Vagina (tissue), 2 donors: ENCODE data around the gene ESPL1.

Experiments
- POLR2AphosphoS5 ChIP-seq, 2 donors: sonication (generic); formaldehyde crosslinking; IDR thresholded peaks; one replicate each; pipeline ENCODE4 v1.9.0; 2017; ENCODE audit warnings: antibody characterized with exemption in 2 of 2, mild to moderate bottlenecking in 2 of 2, low read depth in 1 of 2; ENCODE audit not compliant: insufficient read depth in 1 of 2
- TF ChIP-seq, protein P1 (sequence below), 3 experiments: fragments of 450-650 bp in 2 of 3; fragments of 200-600 bp in 1 of 3; sonication (generic) in 1 of 3; IDR thresholded peaks; one replicate each; pipeline ENCODE4 v1.5.1; 2017 to 2019; ENCODE audit warnings: antibody characterized with exemption in 3 of 3, mild to moderate bottlenecking in 2 of 3, moderate library complexity in 2 of 3

- TF ChIP-seq, protein P1, sequence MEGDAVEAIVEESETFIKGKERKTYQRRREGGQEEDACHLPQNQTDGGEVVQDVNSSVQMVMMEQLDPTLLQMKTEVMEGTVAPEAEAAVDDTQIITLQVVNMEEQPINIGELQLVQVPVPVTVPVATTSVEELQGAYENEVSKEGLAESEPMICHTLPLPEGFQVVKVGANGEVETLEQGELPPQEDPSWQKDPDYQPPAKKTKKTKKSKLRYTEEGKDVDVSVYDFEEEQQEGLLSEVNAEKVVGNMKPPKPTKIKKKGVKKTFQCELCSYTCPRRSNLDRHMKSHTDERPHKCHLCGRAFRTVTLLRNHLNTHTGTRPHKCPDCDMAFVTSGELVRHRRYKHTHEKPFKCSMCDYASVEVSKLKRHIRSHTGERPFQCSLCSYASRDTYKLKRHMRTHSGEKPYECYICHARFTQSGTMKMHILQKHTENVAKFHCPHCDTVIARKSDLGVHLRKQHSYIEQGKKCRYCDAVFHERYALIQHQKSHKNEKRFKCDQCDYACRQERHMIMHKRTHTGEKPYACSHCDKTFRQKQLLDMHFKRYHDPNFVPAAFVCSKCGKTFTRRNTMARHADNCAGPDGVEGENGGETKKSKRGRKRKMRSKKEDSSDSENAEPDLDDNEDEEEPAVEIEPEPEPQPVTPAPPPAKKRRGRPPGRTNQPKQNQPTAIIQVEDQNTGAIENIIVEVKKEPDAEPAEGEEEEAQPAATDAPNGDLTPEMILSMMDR (IDR thresholded peaks at IDR 0.05), result no peak
- TF ChIP-seq POLR2AphosphoS5 (IDR thresholded peaks at IDR 0.05; ENCODE audit: insufficient read depth in 1 of 2, low read depth in 1 of 2), result no peak
These were observed 24.3 kb downstream of the ESPL1 start for GRCh38 chr12:53292426-53292825.
